ENCODE data around the gene SLC7A6OS.

DNA sequence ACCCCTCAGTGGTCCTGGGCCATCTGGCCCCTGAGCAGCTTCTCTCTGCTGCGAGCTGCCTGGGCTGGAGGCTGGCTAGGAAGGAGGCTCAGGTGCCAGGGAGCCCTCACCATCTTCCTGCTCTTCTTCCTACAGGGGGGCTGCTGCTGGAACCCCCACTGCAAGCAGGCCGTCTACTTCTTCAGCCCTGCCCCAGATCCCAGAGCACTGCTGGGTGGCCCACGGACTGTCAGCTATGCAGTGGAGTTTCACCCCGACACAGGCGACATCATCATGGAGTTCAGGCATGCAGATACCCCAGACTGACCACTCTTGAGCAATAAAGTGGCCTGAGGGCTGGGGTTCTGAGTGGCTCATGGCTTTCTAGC, 46.2 kb upstream of the SLC7A6OS start:
- TF ChIP-seq, protein P1, sequence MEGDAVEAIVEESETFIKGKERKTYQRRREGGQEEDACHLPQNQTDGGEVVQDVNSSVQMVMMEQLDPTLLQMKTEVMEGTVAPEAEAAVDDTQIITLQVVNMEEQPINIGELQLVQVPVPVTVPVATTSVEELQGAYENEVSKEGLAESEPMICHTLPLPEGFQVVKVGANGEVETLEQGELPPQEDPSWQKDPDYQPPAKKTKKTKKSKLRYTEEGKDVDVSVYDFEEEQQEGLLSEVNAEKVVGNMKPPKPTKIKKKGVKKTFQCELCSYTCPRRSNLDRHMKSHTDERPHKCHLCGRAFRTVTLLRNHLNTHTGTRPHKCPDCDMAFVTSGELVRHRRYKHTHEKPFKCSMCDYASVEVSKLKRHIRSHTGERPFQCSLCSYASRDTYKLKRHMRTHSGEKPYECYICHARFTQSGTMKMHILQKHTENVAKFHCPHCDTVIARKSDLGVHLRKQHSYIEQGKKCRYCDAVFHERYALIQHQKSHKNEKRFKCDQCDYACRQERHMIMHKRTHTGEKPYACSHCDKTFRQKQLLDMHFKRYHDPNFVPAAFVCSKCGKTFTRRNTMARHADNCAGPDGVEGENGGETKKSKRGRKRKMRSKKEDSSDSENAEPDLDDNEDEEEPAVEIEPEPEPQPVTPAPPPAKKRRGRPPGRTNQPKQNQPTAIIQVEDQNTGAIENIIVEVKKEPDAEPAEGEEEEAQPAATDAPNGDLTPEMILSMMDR (IDR thresholded peaks at IDR 0.05), result no peak
- TF ChIP-seq EP300 (IDR thresholded peaks at IDR 0.05), result no peak
- no peak for TF ChIP-seq POLR2A (IDR thresholded peaks at IDR 0.05)

Data from tibial nerve (tissue), 4 donors.